Raji (cell line): Measurements from ENCODE around the gene RPTOR.

Experiments used
- POLR2A ChIP-seq: IDR thresholded peaks from 2 replicates; pipeline ENCODE4 v1.6.1; 2011; ENCODE audit warnings: low read depth, low read length, control low read depth; ENCODE audit not compliant: insufficient read depth

RPTOR gene

DNA sequence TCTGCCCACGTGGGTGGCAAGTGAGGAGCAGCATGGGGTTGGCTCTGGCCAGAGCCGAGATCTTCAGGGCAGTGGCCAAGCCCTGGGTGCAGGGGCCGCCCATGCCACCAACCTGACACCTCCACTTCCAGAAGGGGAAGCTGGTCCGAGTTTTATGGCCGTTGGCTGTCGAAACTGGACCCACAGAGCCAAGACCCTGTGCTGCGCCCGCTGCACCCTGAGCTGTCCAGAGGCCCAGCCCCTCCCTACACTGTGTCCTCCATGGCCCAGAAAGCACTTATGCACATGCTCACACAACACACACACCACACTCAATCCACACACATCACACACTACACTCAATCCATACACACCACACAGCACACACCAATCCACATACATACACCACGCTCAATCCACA, 33.9 kb upstream of the RPTOR start:
- no peak for TF ChIP-seq POLR2A

DNA sequence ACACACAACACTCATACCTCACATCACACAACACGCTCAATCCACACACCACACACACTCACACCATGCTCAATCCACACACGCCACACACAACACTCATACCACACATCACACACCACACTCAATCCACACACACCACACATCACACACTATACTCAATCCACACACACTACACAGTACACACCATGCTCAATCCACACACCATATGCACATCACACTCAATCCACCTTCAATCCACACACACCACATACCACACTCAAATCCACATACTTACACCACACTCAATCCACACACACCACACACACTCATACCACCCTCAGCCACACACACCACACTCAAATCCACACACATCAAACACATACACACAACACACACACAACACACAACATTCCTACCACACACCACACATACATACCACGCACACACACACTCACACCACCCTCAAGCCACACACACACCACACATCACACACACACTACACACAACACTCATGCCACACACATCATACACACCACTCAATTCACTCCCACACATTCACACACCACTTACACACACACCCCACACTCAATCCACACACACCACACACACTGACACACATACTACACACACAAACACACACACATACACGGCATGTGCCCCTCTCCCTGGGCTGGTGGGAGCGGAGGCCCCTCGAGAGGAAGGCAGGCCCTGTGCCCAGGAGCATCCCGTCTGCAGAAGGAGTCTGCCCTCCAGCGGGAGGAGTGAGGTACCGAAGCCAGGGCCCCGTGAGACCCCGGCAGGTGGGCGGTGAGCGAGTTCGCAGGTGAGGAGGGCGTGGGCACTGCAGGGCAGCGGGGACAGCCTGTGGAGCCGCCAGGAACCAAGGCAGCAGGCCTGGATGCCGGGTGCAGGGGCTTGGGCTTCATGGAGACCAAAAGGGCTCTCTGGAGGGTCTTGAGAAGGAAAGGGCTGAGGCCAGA, 33.1 kb upstream of the RPTOR start:
- TF ChIP-seq POLR2A: no peak

DNA sequence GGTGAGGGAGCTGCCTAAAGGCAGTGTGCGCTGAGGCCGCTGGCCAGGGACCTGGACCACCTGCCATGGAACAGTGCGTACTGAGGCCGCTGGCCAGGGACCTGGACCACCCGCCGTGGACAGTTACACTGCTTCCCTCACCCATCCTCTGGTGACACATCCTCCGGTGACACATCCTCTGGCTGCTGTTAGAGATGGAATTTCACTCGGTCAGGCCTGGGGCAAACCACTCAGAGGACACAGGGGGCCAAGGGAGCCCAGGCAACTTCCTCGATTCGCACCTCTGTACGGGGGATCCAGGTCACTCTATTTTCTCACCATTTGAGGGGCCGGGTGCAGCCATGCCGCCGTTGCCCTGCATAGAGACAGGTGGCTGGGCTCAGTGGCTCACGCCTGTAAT, 32.4 kb upstream of the RPTOR start:
- TF ChIP-seq POLR2A: no peak

DNA sequence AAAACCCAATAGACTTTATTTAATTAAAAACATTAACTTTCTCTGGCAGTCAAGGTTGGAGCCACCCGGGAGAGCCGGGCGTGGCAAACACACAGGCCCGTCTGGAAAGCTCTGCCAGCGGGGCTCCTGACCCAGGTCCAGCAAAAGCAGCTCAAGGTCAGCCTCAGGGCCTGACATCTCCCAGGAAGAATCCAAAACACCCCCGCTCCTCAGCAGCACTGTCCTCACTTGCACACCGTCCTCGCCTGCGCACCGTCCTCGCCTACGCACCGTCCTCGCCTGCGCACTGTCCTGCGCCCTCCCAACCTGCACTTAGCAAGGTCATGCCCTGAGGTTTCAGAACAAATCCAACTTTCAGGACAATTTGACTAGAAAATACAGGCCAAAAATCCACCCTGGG, 31.4 kb upstream of the RPTOR start:
- no peak for TF ChIP-seq POLR2A

DNA sequence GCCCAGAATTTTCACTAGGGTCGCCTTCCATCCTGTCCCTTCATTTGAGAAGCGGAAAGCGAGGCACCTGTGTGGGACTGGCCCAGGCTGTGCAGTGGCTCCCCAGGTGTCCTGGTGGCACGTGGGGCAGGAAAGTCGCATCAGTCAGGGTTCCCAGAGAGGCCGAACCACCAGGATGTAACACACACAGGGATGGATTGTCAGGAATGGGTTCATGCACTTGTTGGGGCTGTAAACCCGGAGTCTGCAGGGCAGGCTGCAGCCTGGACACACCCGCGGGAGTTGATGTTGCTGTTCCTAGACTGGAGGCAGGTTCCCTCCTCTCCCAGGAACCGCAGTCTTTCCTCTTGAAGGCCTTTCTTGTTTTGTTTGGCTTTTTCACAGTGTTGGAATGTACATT, 30.7 kb upstream of the RPTOR start:
- no peak for TF ChIP-seq POLR2A

DNA sequence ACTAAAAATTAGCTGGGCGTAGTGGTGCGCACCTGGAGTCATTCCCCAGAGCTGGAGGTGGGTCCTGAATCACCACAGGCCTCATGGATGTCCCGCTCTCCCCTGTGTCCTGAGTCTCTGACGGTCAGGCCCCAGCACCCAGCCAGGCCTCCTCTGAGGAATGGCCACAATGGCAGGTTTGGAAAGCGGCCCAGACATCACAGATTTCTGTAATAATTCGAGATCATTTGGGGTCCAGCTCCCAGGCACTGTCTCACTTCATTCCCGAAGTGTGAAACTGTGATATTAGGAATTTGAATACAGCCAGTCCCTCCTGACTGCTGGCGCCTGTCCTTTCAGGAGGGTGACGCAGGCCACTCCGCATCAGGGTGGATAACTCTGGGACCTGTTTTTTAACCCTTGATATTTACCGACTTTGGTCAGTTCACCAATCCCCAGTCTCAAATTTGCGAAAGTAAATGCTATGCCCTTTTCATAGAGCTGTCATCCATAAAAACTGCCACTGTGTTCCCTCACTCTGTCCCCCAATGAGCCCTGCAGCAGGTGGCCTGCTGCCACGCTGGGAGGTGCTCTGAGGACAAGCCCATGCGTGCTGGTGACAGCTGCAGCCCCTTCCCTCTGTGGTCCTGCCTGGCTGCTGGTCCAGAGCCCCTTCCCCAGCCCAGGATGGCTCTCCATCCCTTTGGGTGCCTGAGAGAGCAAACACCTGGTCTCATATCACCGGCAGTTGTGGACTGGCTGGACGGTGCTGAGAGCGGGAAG, 28.3 kb upstream of the RPTOR start:
- TF ChIP-seq POLR2A: no peak

DNA sequence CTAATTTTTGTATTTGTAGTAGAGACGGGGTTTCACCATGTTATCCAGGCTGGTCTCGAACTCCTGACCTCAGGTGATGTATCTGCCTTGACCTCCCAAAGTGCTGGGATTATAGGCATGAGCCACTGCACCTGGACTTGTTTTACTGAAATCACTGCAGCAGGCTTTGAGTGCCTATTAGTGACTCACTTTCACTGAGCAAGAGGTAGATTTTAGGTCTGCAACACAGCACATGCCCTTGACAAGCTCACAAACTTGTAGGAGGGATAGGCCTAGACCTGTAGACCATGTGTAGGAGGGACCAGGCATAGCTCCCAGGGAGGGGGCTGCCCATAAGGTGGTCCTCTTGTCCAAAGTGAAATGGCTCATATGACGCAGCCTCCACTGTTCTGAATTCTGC, 27.0 kb upstream of the RPTOR start:
- no peak for TF ChIP-seq POLR2A

DNA sequence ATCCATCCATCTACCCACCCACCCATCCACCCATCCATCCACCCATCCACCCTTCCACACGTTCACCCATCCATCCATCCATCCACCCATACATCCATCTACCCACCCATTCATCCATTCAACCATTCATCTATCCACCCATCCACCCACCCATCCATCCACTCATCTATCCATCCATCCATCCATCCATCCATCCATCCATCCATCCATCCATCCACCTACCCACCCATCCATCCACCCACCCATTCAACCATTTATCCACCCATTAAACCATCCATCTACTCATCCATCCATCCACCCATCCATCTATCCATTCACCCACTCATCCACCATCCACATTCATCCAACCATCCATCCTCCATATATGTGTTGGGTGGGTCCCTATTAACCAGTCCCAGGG, 26.2 kb upstream of the RPTOR start:
- no peak for TF ChIP-seq POLR2A

DNA sequence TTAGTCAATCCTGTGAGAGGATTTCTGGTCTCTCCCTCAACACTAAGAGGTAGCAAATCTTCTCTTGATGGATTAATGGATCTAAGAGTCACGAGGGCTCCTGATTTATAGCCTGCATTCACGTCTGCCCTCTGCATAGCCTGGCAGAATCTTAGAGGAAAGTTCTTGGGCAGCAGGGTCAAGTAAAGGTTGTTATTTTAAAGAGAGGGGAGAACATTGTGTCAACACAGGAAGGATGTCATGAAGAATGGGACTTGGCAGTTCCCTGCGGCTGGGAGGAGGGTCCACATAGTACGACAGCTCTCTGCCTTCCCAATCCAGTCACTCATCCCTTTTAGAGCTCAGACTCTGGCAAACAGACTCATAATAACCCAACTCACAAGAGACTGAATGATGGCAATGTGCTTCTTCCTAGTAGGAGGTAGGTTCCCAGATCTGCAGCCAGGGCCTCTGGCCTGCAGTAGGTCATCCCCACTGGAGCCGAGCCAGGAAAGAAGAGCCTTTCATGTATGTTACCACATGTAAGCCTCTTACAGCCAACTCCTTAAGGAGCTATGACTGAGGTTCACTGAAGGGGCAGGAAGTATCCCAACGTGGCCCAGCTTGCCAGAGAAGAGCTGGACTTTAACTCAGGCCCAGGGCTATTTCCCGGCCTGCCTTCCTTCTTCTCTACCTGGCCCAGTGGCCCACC, 25.4 kb upstream of the RPTOR start:
- TF ChIP-seq POLR2A: no peak

DNA sequence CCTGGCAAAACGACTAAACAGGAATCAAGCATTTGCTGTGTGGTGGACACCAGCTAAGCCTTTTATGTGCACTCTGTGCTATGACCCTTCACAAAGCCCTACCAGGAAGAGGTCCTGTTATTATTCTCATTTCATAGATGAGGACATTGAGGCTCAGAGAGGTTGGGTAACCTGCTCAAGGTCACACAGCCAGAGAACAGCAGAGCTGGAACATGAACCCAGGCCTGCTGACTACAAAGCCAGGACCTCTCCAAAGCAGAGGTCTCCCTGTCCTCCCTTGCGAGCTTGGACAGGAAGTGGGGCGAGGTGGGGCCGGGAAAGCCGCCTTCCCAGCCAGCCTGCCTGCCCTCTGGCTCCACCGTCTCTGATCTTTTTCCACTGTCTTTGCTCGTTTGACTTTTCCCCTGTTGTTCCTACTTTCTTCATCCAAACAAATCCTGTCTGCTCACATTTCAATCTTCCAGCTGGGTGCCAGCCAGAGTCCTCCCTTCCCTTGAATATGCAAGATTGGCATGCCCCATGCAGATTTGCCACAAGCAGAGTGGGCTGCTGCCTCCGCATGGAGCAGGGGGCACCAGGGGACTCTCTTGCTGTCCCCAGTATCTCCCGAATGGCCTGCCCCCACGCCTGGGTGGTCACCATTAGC, 23.7 kb upstream of the RPTOR start:
- no peak for TF ChIP-seq POLR2A

DNA sequence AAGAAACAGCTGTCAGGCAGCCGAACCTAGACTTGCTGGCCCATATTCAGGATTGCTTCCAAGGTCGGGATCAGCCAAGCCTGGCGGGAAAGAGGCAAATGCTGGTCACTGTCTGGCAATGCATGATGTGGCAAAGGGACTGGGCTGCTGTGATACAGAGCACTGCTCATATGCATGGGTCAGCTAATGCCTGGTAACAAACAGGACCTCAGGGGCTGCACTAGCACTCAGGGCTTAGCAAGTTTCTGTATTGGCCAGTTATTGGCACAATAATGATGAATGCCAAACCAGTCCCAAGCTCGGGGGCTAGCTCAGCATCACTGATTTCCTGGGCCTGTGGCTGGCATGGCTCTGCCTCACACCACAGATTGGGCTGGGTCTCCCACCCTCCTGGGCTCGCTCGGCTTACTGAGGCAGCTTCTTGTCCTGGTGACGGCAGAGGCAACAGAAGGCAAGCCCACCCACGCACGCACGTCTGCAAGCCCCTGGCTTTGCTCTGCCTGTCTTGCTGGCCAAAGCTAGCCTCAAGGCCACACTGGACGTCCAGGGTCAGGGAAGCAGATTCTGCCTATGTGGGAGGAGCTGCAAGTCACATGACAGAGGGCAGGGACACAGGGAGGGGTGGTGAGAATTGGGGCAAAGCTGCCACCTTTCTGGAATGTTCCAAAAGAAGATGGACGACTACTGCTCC, 21.4 kb upstream of the RPTOR start:
- TF ChIP-seq POLR2A: no peak

DNA sequence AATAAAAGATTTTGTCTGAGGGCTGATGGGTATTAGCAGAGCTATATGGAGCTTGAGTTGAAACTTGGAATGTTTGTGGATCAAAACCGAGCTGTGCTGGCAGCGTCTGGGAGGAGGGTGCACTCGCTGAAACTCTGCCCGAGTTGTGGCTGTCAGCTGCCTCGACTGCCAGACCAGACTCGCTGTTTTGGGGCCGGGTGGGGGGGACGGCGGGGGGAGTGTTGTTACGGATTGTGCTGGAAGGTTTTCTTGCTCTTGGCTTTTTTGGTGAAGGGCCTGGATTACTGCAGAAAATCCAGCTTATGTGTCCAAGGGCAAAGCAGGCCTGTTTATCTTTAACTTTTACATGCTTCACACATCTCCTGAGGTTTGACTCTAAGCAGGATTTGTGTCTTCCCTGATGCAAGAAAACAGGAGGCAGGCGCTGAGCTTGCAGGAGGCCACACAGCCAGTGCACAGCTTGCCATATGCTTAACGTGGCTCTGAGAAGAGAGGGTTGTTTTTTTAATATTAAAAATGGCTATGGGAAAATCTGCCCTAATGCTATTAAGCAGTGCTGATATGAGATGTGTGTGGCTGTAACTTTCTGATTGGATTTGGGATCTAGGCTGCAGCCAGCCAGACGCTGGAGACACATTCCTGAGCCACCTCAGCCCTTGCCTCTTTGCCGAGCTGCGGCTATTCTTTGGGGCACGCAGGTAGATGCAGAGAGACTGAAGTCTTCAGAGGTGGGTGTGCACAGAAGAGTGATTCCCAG, 20.5 kb upstream of the RPTOR start:
- TF ChIP-seq POLR2A: no peak

DNA sequence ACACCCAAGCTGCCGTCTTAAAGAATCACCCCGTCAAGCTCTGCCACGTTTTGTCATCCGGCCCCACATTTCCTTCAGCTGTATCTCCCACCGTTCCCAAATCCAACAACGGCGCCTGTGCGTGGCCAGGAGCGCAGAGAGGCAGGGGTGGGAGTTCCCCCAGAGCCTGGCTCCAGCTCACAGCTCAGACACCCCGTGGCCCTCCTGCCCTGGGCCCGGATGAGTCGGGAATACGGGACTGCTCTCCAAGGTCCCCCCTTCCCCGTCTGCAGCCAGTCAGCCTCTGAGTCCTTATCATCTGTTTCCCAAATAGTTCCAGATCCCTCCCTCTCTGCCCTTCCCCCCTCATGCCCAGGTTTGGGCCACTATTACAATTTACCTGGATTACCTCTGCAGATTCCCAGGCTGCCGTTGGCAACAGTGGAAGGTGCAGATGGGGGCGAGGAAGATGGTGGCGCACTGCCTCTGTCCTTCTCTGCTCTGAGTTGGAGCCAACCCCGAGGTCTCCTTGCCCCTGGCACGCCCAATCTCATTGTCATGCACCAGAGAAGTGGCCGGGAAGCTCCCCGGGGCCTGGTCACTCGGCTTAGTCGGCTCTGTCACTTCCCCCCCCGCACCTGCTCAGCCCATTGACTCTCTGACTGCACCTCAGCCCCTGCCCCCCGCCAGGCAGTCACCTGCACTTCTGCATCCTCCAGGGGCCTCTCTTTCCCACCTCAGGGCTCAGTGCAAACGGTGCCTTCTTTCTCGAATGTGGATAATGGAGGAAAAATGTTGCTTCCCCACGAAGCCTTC, 18.3 kb upstream of the RPTOR start:
- TF ChIP-seq POLR2A: no peak
